B cell (primary cell): ENCODE results near the gene TMEM86B. TPM values are rescaled to one million over a fixed set of nuclear protein-coding genes. Genes with fewer than 3 reads are reported as not detected.

ENCODE experiments used
- ATAC-seq: fragments of 200-7000 bp; cut with Tn5 transposase; one replicate; pipeline ENCODE4 v1.10.0; 2021; ENCODE audit warnings: low read depth, mild to moderate bottlenecking, moderate number of reproducible peaks, moderate library complexity
- CTCF ChIA-PET: fragments of 350-600 bp; sonication (Branson Sonifier 250); formaldehyde crosslinking; loops from one replicate; lab custom pipeline; 2021; ENCODE audit warnings: antibody characterized with exemption, inconsistent platforms; lab: Charles Lee
- POLR2A ChIA-PET: fragments of 350-600 bp; sonication (Branson Sonifier 250); formaldehyde crosslinking; loops from one replicate; lab custom pipeline; 2021; ENCODE audit warnings: antibody characterized with exemption; lab: Charles Lee
- DNase-seq: peaks from one replicate; pipeline ENCODE4 v3.0.0; 2013
- H2AFZ ChIP-seq: 2 replicates; pipeline ENCODE4 v1.6.1; 2012; ENCODE audit warnings: mild to moderate bottlenecking, low read depth, low read length; ENCODE audit not compliant: insufficient read depth, poor library complexity, severe bottlenecking
- H3K27ac ChIP-seq, 2 donors: 1 replicate in 1 of 2; 2 replicates in 1 of 2; pipeline ENCODE4 v1.5.1; 2012 to 2013; ENCODE audit warnings: low read length in 2 of 2, mild to moderate bottlenecking in 2 of 2, moderate library complexity in 1 of 2
- H3K27me3 ChIP-seq, 4 experiments: fragments of 200-600 bp in 1 of 4; sonication (generic) in 1 of 4; replicated peaks in 1 of 4; 1 replicate in 2 of 4; 2 replicates in 2 of 4; pipeline versions ENCODE4 v1.6.1 to v1.7.0; 2013 to 2016; ENCODE audit warnings: low read length in 3 of 4, mild to moderate bottlenecking in 2 of 4, mixed read lengths in 1 of 4, moderate library complexity in 1 of 4; ENCODE audit not compliant: insufficient read depth in 4 of 4, control insufficient read depth in 3 of 4; ENCODE audit errors: control extremely low read depth in 1 of 4
- H3K36me3 ChIP-seq, 2 experiments: replicated peaks in 1 of 2; 1 replicate in 1 of 2; 2 replicates in 1 of 2; pipeline versions ENCODE4 v1.6.1 to v1.7.1; 2013; ENCODE audit warnings: low read length in 1 of 2; ENCODE audit not compliant: insufficient read depth in 2 of 2, control insufficient read depth in 1 of 2; ENCODE audit errors: control extremely low read depth in 1 of 2, extremely low read depth in 1 of 2
- H3K4me1 ChIP-seq, 2 donors: fragments of 200-600 bp in 1 of 2; sonication (generic) in 1 of 2; 1 replicate in 1 of 2; 2 replicates in 1 of 2; pipeline versions ENCODE4 v1.5.1 to v1.6.1; 2013 to 2017; ENCODE audit warnings: low read length in 2 of 2; ENCODE audit not compliant: control insufficient read depth in 2 of 2, insufficient read depth in 2 of 2
- H3K4me2 ChIP-seq: replicated peaks from 2 replicates; pipeline ENCODE3; 2012; ENCODE audit warnings: mild to moderate bottlenecking, low read depth, low read length; ENCODE audit not compliant: poor library complexity, severe bottlenecking
- H3K4me3 ChIP-seq, 5 experiments: fragments of 200-600 bp in 1 of 5; sonication (generic) in 1 of 5; 1 replicate in 3 of 5; 2 replicates in 2 of 5; pipeline versions ENCODE4 v1.5.1 to v1.7.0; 2011 to 2016; ENCODE audit warnings: low read length in 4 of 5, mild to moderate bottlenecking in 4 of 5, low read depth in 2 of 5, control low read depth in 1 of 5, moderate library complexity in 1 of 5; ENCODE audit not compliant: insufficient read depth in 1 of 5; ENCODE audit errors: control extremely low read depth in 1 of 5, extremely low read depth in 1 of 5
- H3K79me2 ChIP-seq: fragments of 200-600 bp; sonication (generic); one replicate; pipeline ENCODE4 v1.6.0; 2016; ENCODE audit warnings: low read length; ENCODE audit not compliant: control insufficient read depth, insufficient read depth
- H3K9ac ChIP-seq: fragments of 200-600 bp; sonication (generic); 2 replicates; pipeline ENCODE4 v1.6.1; 2017; ENCODE audit warnings: mild to moderate bottlenecking, low read length, moderate library complexity
- H3K9me3 ChIP-seq, 3 donors: one replicate each; pipeline versions ENCODE4 v1.6.1 to v1.7.1; 2013; ENCODE audit warnings: low read length in 2 of 3; ENCODE audit not compliant: control insufficient read depth in 2 of 3, insufficient read depth in 1 of 3; ENCODE audit errors: control extremely low read depth in 1 of 3
- H4K20me1 ChIP-seq: 2 replicates; pipeline ENCODE4 v1.6.0; 2012; ENCODE audit warnings: mild to moderate bottlenecking, low read length; ENCODE audit not compliant: insufficient read depth, control insufficient read depth, poor library complexity, severe bottlenecking
- H3K27ac Mint-ChIP-seq: one replicate; pipeline ENCODE4 v1.8.0; 2021; ENCODE audit warnings: mixed read lengths
- H3K27me3 Mint-ChIP-seq: one replicate; pipeline ENCODE4 v1.8.0; 2021; ENCODE audit warnings: mixed read lengths
- H3K4me1 Mint-ChIP-seq: one replicate; pipeline ENCODE4 v1.8.0; 2021; ENCODE audit warnings: mixed read lengths
- H3K4me3 Mint-ChIP-seq: one replicate; pipeline ENCODE4 v1.8.0; 2021; ENCODE audit warnings: mixed read lengths
- H3K9me3 Mint-ChIP-seq: one replicate; pipeline ENCODE4 v1.8.0; 2022; ENCODE audit warnings: mixed read lengths; ENCODE audit not compliant: insufficient read depth
- EZH2 ChIP-seq: IDR thresholded peaks from 2 replicates; pipeline ENCODE4 v1.6.1; 2012; ENCODE audit warnings: borderline replicate concordance, low read depth, mild to moderate bottlenecking, moderate library complexity, low read length; ENCODE audit not compliant: insufficient read depth, poor library complexity, severe bottlenecking
- WGBS: methylation state at CpG from one replicate; pipeline ENCODE4 v1.1.5; 2013; ENCODE audit warnings: missing lambda C conversion rate; ENCODE audit not compliant: insufficient coverage; 5-methylcytosine and 5-hydroxymethylcytosine counted together
- intact Hi-C: fragments of 100-400 bp; cut with micrococcal nuclease; formaldehyde crosslinking; loops from one replicate; pipeline ENCODE4 v1.10.0; 2022
- polyA plus RNA-seq: library from polyadenylated mRNA; depleted of rRNA; stranded (reverse); fragments of >200 nt; gene quantifications from 2 replicates; pipeline ENCODE4 v1.2.3, GENCODE V29; 2012
- total RNA-seq, 2 donors: library from RNA; stranded (reverse); fragments of 120-200 nt in 1 of 2; gene quantifications; 1 replicate in 1 of 2; 2 replicates in 1 of 2; pipeline versions ENCODE4 v1.2.3 to v1.2.4, GENCODE V29; 2013 to 2022
- TF ChIP-seq, protein P1 (sequence below): fragments of 200-600 bp; IDR thresholded peaks from one replicate; pipeline ENCODE4 v1.8.0; 2022; ENCODE audit warnings: antibody characterized with exemption, mild to moderate bottlenecking

The TMEM86B gene
- total and polyA plus RNA-seq, 2 donors (not counting 1 experiment from before 2014, with no cell fraction given), result 13.6 to 20.7 TPM

GRCh38 chr19:55250262-55251036 lies 21.9 kb upstream of the TMEM86B start:
- CTCF ChIA-PET, result interaction anchor here (1.1 to 1.4 kb wide), 2 partner anchors 41 to 253 kb away, joined by 3 to 4 read pairs; no protein-coding TSS in a partner anchor
- Histone ChIP-seq H3K4me3 (peak overlapping the region in 1 of 5 experiments; percentile 9), H3K27me3 (no peaks in the 10 kb centered on the region), H3K27ac (peak overlapping the region; percentile 61 to 94), H3K9ac (peak overlapping the region; percentile 51), H3K79me2 (peaks cover 90% of the 10 kb centered on the region), H3K9me3 (no peaks in the 10 kb centered on the region), H4K20me1 (peaks cover 89% of the 10 kb centered on the region), H3K4me2 (peak overlapping the region; percentile 78), H3K4me1 (peaks cover 77 to 87% of the 10 kb centered on the region in 2 donors), H3K36me3 (peaks cover 0 to 37% of the 10 kb centered on the region in 2 experiments), H2AFZ (no peak overlapping the region)
- DNase-seq (no peak), ATAC-seq (no peak)
- peaks cover 75% of the 10 kb centered on the region for H3K4me1 Mint-ChIP-seq
- H3K27me3 Mint-ChIP-seq, result no peaks in the 10 kb centered on the region
- peak overlapping the region; percentile 94 for H3K4me3 Mint-ChIP-seq
- 94% methylated on average over 14 of the region's 18 CpGs for WGBS
- no peaks in the 10 kb centered on the region for H3K9me3 Mint-ChIP-seq
- POLR2A ChIA-PET, result interaction anchor here (1.0 kb wide), 1 partner anchor 9 kb away, joined by 3 read pairs; no protein-coding TSS in a partner anchor
- intact Hi-C loops, result loop anchor here (10.0 kb wide), 2 partner anchors 354 to 384 kb away; partner anchors contain the start of genes ZNF524 and ZNF865
- H3K27ac Mint-ChIP-seq, result peak overlapping the region; percentile 95
- no peak for TF ChIP-seq EZH2
- TF ChIP-seq, protein P1, sequence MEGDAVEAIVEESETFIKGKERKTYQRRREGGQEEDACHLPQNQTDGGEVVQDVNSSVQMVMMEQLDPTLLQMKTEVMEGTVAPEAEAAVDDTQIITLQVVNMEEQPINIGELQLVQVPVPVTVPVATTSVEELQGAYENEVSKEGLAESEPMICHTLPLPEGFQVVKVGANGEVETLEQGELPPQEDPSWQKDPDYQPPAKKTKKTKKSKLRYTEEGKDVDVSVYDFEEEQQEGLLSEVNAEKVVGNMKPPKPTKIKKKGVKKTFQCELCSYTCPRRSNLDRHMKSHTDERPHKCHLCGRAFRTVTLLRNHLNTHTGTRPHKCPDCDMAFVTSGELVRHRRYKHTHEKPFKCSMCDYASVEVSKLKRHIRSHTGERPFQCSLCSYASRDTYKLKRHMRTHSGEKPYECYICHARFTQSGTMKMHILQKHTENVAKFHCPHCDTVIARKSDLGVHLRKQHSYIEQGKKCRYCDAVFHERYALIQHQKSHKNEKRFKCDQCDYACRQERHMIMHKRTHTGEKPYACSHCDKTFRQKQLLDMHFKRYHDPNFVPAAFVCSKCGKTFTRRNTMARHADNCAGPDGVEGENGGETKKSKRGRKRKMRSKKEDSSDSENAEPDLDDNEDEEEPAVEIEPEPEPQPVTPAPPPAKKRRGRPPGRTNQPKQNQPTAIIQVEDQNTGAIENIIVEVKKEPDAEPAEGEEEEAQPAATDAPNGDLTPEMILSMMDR, result no peak

DNA sequence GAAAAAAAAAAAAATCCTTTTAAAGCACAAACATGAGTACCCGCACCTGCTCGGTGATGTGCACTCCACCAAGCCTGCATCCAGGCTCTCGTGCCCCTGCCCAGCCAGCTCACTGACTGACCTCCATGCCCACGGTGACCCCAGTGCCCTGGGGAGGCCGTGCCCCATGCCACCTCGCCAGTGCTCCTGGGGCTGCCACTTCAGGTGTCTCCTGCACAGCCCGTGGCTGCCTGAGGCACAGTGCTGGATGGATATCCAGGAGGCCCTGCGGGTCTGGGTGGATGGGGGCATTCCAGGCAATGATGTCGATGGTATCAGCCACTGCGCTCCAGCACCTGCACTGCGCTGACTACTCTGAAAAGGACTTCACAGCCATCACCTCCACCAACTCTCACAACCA lies 21.3 kb upstream of the TMEM86B start:
- no peaks in the 10 kb centered on the region for H3K9me3 Mint-ChIP-seq
- peaks cover 70 to 81% of the 10 kb centered on the region in 2 donors for H3K4me1 ChIP-seq
- no peak for ATAC-seq
- intact Hi-C loops, result loop anchor here (10.0 kb wide), 2 partner anchors 355 to 385 kb away; partner anchors contain the start of genes ZNF524 and ZNF865
- WGBS, result 89% methylated on average over 8 of the region's 11 CpGs
- H3K27ac Mint-ChIP-seq, result no peak overlapping the region
- H3K27ac ChIP-seq, result peak overlapping the region in 1 of 2 donors; percentile 94
- H2AFZ ChIP-seq, result no peak overlapping the region
- TF ChIP-seq, protein P1, result no peak
- no peak for TF ChIP-seq EZH2
- peaks cover 90% of the 10 kb centered on the region for H4K20me1 ChIP-seq
- H3K4me1 Mint-ChIP-seq, result peaks cover 69% of the 10 kb centered on the region
- no peak overlapping the region for H3K9ac ChIP-seq
- peak overlapping the region; percentile 78 for H3K4me2 ChIP-seq
- no peak for DNase-seq
- no peaks in the 10 kb centered on the region for H3K27me3 ChIP-seq
- H3K9me3 ChIP-seq, result no peaks in the 10 kb centered on the region
- no peaks in the 10 kb centered on the region for H3K27me3 Mint-ChIP-seq
- no peak overlapping the region for H3K4me3 Mint-ChIP-seq
- ChIA-PET POLR2A (no interaction called here), CTCF (interaction anchor here (1.4 kb wide), 1 partner anchor 254 kb away, joined by 4 read pairs; no protein-coding TSS in a partner anchor)
- H3K36me3 ChIP-seq, result peaks cover 0 to 44% of the 10 kb centered on the region in 2 experiments
- H3K4me3 ChIP-seq, result no peak overlapping the region
- H3K79me2 ChIP-seq, result peaks cover 90% of the 10 kb centered on the region
